Measurements from ENCODE around the gene NPAS3.

The NPAS3 gene

DNA sequence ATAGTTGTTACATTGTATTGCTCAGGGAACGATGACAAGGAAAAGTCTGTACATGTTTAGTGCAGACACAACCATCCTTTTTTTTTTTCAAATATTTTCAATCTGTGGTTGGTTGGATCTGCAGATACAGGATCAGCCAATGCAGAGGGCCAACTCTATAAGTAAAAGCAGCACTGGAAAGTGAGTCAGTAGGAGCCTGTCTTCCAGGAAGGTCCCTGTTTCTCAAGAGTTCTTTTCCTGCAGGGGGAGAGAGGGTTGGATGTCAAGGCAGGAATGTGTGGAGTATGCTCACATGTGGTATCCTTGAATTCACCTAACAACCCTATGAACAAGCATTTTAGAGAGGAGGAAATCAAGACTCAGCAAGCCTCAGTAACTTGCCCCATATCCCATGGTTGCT is 409.1 kb downstream of the NPAS3 start:
- DNase-seq: no peak

DNA sequence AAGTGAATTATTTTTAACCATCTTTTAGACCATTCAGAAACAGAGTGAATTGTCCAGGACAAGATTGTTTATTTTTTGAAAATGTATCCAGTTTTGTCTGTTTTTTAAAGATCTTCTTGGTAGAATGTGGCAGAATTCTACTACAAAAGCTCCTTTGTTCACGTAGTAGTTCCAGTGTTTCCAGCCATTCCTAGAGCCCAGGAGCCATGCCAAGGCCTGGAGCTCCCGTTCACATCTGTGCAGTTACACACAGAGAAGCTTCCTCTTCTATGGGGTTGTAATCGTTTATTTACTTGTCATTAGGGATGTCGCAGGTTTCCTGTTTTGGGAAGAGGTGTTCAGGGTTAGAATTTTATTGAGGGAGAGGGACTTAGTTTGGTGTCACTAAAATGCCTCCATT is 409.8 kb downstream of the NPAS3 start:
- no peak for DNase-seq

DNA sequence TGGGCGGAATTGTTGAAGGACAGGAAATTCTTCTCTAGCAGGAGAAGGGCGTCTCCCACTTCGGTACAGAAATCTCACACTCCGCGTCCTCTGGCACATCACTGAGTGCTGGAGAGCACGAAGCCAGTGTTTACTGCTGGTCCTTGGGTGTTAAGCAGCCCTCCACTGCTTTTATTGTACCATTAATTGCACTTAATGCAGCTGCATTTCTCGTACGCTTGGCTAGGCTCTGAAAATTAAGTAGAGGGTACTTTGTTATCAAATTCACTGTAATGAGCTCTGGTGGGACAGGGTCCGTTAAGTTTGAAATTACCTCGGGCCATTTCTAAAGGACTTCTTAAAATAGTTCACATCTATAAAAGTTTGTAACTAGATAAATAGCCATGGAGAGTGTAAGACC is 411.2 kb downstream of the NPAS3 start:
- no peak for DNase-seq

DNA sequence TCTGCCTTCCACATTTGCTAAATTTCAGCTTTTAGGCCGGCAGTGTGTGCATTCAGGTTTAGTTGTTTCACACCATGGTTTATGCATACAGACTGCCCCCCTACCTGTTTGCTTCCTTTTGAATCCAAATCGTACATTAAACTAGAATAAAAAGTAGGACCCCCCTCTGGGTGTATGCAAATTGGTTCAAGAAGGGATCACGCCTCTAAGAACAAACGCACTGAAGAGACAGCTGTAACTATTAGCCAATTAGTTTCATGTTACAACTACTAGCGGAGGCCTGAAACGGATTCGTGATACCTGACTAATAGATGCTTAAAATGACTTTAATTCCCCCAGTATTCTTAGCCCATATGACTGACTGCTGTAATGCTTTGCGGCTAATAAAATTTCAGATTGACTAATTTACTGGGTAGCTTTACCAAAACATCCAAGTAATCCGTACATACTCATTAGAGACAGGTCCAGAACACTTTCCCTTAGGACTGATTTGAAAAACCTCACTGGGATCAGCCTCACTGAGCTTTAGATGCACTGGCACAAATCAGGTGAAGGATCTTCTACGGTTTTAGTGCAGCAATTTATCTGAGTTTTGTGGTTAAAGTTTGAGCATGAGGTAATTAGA is 411.8 kb downstream of the NPAS3 start:
- no peak for DNase-seq

DNA sequence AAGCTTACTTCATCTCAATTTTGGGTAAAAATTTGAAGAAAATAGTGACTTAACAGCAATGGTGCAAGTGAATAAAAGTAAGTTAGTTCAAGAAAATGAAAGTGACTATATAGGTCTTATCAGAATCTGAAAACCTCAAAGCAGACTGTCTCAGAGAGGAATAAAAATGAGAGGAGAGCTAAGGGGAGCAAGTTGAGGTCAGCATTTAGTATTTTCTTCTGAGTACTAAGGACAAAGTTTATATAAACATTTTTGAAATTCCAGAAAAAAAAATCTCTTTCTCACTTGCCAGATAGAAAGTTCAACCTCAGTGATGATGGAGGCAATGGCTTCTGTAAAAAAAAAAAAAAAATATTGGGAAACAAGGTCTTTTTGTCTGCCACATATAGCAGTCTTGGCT is 414.1 kb downstream of the NPAS3 start:
- no peak for DNase-seq

DNA sequence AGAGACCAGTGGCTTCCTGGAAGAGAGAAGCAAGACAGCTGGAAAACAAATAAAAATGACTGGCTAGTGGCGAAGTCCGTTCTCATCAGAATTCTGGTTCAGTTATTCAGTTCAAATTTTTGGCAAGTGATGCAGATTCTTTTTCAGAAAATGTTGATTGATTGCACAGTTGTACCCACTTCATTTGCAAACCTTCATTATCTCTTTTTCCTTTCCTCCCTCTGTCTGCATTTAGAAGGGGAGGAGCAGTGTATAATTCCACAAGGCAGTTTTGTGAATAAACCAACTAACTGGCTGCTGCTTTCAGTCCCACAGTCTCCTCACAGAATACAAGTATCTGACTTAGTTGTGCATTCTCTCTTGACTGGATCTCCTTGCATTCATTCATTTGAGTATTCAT is 417.5 kb downstream of the NPAS3 start:
- no peak for DNase-seq

DNA sequence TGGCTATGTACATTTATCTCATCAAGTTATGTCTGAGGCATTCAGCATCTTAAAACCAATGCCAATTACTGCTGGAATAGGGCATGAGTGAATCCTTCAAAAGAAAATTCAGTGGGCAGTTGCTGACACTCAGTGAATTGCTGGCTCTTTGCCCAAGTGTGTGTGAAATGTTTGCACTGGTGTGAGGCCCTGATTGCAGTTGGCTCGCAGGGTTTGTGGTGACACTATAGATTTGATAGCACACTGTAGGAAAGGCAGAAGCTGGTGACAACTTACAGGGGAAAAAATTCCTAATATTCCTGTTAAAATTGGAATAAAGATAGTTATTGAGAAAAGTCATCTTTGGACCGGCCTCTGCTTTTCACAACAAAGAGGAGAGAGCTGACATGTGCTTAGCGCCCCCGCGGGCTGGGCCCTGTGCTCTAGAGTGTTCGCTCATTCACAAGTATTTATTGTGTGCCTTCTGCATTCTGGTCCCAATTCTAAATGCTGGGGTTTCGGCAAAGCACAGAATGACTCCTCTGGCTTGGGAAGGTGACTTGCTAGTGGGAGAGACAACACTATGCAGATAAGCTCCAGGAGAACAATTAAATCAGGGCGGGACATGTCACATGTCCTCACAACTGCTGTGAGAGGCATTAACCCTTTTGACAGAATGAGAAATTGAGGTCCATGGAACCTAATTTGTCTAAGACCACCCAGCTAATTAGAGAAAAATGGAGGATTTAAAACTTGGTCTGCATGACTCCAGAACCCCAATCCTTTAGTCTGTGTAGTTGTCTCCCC is 418.7 kb downstream of the NPAS3 start:
- DNase-seq: no peak

DNA sequence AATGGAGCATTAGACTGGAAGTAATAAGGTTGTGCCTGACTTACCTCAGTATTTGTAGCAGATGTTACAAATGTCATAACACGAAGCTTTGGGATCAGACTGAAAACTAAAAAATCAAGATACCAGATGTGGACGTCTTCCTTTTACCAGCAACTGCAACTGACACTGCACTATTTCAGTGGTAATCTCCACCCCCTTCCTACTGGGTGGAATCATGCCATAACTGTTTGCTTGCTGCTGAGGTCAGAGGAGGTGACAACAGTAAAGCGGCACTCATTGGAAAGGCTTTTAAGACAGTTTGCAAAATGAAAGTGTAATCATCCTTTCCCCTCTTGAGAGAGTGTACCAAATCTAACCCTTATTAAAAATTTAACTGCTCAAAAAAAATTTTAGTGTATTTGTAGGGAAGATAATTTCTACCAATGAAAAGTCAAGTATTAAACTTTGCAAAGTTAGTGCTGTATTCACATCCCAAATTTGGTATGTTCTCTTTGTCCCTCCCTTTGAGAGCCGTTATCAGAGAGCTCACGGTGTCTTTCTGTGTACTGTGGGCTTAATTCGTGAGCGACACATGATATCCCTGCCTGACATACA is 420.7 kb downstream of the NPAS3 start:
- DNase-seq: no peak

DNA sequence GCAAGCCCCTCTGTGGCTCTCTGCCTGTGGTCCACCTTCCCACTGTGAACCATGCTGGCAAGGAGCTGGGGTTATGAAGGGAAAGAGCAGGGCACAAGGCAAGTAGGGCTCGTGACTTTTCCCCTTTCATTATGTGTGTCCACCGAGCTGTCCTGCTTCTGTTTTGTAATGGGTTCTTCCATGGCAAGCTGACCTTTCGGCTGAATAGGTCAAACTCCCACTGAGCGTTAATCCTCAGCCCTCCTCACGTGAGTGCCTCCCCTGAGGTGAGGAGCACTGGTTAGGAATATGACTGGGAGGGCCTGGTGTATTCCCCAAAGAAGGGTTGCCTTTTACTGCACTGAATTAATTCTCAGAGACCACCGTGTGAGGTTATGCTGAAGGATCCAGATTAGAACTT is 424.3 kb downstream of the NPAS3 start:
- DNase-seq: no peak

DNA sequence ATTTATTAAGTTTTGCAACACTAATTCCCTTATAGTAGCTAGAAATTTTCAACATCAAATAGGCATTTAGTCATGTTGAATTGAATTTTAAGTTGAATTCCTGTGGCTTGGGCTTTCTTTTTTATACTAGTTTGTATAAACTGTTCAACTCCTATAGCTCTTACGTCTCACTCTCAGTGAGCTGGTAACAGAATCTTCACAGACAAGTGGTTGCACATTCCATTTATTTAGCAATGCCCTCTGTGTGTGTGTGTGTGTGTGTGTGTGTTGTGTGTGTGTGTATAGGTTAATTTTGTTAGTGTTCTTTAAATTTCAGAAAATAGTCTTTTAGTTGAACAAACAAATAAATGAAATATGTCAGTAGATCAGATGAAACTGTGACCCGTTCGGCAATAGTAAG is 425.0 kb downstream of the NPAS3 start:
- no peak for DNase-seq

DNA sequence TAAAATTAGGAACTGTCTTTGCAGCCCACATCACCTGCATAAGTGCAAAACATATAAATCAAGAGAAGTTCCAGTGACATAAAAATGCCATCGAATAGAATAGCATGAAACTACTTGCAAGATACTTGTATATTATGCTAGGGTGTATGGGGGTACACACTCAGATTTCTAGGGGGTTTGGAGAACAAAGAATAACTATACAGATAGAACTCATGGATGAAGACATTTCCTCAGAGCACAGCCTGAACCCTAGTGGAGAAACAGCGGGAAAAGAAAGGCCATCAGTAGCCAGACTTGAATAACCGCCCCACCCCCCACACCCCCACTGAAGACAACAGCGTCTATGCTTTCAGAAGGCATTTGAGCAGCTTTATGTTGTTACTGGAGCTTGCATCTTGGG is 425.8 kb downstream of the NPAS3 start:
- no peak for DNase-seq

DNA sequence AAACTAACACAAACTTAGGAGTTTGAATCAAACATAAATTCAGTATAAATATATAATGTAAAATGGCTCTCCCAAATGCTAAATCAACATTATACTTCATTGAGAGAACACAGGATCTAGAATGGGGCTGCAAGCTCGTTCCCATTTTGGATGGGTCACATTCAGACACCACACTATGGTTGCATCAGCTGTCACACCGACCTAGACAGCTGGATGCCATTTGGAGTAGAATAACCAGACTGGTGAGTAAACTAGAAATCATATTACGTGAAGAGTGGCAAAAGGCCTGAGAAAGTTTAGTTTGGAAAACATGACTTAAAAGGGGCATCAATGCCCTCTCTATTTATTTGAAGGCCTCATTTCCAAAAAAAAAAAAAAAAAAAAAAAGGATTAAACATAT is 430.4 kb downstream of the NPAS3 start:
- no peak for DNase-seq

DNA sequence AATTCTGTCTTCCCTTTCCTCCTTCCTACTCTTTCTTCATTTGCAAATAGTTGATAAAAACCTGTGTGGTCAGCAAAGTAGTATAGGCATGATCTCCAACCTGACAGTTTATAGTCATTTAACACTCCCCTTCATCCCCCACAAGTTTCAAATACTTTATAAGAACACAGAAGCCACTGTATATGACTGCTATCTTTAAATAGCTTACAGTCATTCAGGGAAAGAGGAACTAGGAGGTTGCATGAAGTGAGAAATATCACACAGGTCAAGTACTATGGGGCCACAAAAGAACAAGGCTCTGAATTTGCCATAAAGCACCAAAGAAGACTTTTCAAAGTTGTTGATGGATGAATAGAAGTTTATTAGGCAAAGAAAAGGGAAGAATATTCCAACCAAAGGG is 431.3 kb downstream of the NPAS3 start:
- no peak for DNase-seq

DNA sequence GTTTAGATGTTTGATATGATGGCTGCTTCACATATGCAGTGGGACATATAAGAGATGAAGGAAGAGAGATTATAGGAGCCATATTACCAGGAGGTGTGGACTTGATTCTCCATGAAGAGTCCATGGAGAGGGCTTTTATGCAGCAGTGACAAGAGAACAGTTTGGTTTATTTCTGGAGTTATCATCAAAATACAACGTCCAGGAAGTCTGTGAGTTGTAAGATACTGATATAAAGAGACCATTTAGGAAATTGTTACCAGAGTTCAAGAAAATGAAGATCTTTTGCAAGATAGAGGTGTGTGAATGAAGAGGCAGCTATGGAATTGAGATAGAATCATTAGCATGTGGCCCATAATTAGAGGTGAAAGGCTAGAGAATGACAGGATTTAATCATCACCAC is 431.7 kb downstream of the NPAS3 start:
- no peak for DNase-seq

DNA sequence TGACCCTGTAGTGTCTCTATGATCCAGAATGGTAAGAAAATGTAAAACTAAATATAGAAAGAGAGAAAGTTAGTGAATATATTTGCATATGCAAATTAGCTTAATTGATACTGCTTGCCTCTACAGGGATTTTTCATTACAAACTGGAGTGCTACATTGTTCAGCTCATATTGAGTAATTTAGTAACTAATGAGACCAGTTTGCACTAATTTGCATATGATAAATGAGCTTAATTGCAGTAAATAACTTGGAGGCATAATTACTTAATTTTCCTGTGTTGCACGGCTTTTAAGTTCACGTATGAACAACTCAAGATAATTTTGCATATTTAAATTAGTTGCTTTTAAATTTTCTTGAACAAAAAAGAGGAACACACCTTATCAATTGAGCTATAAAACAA is 436.5 kb downstream of the NPAS3 start:
- DNase-seq: no peak

DNA sequence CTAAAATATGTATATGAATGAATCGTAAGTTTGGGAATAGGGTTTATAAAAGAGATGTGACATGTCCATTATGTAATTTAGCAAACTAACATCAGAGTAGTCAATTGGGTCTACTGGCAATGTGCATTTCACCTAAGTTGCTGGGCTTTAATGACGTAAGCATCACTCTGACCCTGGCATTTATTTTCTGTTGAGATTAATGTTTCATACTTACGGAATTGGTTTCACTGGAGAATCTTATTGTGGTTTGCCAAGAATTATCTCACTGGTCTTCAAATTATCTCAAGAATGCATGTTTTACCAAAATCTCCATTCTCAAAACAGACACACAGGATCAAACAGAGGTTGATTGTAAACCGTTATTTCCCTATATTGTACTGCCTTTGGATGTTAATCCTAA is 437.1 kb downstream of the NPAS3 start:
- DNase-seq: no peak

DNA sequence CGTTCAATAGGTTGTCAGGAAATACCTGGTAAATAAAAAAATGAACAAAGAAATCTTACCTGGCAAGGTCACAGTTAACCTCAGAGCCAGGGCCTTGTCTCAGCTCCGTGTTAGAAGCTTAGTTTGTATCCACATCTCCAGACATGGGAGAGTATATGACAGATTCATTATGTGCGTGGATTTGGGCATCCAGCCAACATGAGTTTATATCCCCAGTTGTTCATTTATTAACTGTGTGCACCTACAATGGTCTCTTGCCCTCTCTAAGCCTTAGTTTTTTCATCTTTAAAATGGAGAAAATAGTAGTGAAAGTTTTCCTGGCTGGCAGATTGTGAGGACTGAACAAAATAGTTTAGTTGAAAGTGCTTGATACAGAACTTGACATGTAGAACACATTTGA is 437.8 kb downstream of the NPAS3 start:
- no peak for DNase-seq

DNA sequence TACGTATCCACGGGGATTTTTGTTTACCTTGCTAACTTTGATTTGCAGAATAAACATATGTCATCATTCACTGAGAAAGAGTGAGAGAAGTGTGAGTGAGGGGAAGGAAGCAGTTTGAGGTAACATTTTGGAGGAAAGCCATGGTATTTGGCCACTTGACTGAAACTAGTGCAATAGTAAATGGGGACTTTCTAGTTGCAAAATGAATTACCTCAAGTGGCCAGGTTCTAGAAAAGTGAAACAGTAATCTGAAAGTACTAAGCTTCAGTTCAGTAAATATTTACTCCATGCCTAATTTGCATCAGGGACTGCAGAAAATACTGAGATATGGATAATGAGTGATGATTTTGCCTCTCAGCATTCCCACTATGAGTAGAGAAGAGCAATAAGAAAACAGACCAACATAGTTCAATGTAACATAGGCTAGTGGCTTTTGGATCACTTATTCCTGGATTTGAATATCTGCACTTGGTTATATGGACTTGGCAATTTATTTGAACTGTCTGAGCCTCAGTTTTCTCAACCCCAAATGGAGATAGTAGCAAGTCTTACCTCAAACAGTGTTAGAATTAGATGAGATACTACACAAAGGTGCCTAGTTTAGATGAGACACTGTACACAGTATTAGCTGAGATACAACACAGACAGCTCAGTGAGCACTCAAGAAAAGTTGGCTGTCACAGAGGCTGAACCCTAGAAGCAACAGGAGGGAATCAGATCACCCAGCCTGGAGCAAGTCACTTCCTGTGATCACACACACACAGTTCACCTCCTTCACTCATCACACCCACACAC is 439.1 kb downstream of the NPAS3 start:
- no peak for DNase-seq

DNA sequence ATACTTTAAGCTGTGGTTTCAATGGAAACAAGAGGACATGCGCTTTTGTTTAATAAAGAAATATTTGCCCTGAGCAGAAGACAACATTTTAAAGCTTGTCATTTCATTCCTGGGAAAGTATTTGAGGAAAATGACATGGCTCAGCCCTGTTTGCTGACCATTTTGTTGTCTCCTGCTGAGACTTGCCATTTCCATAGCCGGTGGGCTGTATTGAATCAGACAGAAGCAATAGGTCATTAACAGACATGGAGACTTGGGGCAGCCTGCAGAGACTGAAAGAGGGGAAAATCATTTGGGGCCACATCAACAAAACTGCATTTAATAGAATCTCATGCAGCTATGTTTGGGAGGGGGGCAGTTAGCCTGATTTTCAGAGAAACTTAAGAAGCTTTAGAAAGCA is 443.0 kb downstream of the NPAS3 start:
- no peak for DNase-seq

DNA sequence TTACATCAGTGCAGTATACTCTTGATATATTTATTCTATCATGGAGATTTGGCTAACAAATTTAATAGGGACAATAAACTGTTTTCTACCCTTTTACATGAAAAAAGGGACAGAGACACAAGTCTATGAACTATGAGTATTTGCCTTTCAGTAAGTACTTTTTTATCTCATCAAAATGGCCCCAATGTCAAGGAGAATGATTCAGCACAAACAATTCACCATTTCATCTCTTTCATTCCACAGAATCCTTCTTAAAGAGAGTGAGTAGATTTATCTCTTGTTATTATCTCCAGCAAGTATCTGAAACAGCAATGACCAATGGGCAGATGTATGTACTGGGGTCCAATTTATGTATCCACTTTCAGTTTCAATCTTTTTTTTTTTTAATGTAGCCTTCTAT is 447.5 kb downstream of the NPAS3 start:
- no peak for DNase-seq

DNA sequence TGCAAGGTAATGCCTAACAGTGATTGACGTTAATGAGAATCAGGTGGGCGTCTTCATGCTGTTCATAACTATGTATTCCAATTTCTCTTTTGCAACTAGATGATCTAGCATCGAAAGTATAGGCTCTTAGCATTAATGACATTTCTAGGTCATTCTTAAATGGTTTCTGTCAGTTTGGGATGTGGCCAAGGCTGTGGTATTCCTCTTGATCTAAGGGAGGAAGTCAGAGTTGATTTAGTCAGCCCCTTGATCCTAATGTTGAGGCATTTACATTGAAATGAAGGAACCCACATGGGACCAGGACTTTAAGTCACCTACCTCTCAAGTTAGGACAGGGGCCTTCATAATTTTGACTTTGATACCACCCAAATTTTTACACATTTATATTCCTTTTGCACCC is 448.1 kb downstream of the NPAS3 start:
- DNase-seq: no peak

DNA sequence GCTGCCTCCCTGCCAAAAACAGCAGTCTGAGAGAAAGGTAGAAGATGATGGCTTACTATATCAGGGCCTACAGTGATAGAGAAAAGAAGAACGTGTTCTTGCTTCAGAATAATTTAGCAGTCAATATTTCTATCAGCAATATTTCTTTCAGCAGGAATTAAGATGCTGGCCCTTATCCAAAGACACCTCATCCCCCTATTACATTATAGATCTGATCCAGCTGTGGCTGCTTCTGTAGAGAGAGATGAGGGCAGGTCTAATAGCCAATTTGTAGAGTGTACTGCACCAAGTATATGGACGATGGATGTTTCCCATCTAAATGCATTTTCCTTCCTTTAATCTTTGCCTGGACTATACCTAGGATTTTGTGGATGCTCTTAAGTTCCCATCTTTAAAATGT is 451.7 kb downstream of the NPAS3 start:
- DNase-seq: no peak

DNA sequence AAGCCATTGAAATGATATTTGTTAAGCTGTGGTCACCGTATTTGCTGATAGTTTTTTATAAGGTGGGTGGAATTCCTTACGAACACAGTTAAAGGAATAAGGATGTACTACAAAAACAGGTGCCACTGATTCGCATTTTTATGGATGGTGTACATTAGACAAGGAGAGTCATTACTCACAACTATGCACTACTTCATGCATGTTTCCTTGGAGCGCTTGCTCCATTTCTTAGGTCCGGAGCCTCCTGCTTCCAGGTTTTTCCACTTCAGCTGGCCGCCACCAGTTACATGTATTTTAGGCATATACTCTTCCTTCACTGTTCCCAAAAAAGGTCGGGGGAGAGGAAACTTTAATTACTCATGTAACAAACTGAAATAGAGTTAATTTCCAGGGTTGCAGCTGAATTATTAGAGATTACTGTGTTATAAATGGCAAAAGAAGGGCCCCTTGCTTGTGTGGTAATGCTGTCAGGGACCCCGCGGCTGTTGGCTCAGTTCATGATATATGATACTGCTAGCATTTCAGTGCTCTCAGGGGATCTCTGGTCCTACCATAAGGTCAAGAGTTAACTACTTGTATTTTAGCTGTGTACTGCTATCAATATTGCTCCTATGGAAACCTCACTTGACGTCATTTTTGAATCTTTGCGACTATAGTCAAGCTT is 454.7 kb downstream of the NPAS3 start:
- DNase-seq: no peak
